ENCODE measurements around the gene UBE2G2. TPM values are rescaled to one million over a fixed set of nuclear protein-coding genes. Genes with fewer than 3 reads are reported as not detected.

UBE2G2 gene
- total RNA-seq, 1 experiment from 2014 or later: 121 TPM

DNA sequence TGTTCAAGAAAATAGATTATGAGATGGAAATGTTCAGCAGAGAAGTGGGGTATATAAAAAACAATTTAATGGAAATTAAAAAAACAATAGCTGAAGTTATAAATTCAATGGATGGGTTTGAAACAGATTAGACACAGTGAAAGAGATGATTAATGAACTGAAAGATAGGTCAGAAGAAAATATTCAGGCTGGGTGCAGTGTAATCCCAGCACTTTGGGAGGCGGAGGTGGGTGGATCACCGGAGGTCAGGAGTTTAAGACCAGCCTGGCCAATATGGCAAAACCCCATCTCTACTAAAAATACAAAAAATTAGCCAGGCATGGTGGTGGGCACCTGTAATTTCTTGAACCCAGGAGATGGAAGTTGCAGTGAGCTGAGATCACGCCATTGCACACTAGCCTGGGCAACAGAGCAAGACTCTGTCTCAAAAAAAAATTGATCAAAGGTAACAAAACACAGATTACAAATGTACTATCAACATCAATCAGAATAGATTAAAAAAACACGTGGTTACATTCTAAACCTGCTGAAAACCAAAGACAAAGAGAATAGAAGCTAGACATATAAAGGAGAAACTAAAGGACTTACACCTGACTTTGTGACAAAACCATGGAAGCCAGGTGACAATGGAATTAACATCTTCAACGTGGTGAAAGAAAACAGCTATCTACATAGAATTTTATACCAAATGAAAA, 21.0 kb upstream of the UBE2G2 start:
- DNase-seq: no peak
- Histone ChIP-seq H3K4me2 (ENCODE audit: insufficient read depth, insufficient read length, low read length) (no peak overlapping the region), H3K18ac (ENCODE audit: insufficient read length, low read depth, low read length) (no peak overlapping the region), H2BK12ac (ENCODE audit: insufficient read length, low read depth, low read length) (no peak overlapping the region), H3K27me3 (ENCODE audit: insufficient read depth, low read length) (no peaks in the 10 kb centered on the region; the same call in 1 of the 2 replicates), H4K8ac (replicated peaks; ENCODE audit: insufficient read length, low read depth, low read length) (no peak overlapping the region), H4K20me1 (ENCODE audit: control insufficient read depth, insufficient read depth, insufficient read length) (no peaks in the 10 kb centered on the region), H3K9me3 (ENCODE audit: control insufficient read depth, low read depth, low read length) (peaks cover 30% of the 10 kb centered on the region), H2BK15ac (ENCODE audit: low read depth, low read length) (no peak overlapping the region), H3K4ac (ENCODE audit: low read depth, low read length) (no peak overlapping the region), H3T11ph (ENCODE audit: low read length) (no peak overlapping the region), H2BK20ac (ENCODE audit: low read depth, low read length, poor library complexity, severe bottlenecking) (no peak overlapping the region), H2BK120ac (ENCODE audit: low read depth, low read length, poor library complexity, severe bottlenecking) (no peak overlapping the region), H4K91ac (ENCODE audit: insufficient read length, low read depth, low read length) (no peak overlapping the region), H3K79me2 (ENCODE audit: insufficient read depth, low read length) (no peaks in the 10 kb centered on the region), H3K23me2 (ENCODE audit: insufficient read length, low read depth, low read length, poor library complexity, severe bottlenecking) (peaks cover 8% of the 10 kb centered on the region), H2AFZ (ENCODE audit: low read length) (no peak overlapping the region), H3K27ac (ENCODE audit: insufficient read length, low read depth, low read length) (no peak overlapping the region), H3K23ac (ENCODE audit: insufficient read length, low read depth, low read length) (no peak overlapping the region), H3K9ac (ENCODE audit: extremely low read depth, insufficient read length, low read length) (no peak overlapping the region), H2BK5ac (ENCODE audit: insufficient read length, low read length) (no peak overlapping the region), H3K56ac (ENCODE audit: insufficient read length, low read depth, low read length) (no peak overlapping the region), H2AK5ac (ENCODE audit: insufficient read length, low read length) (no peak overlapping the region), H3K4me1 (ENCODE audit: insufficient read depth, low read length) (no peaks in the 10 kb centered on the region), H3K14ac (ENCODE audit: insufficient read depth, low read length) (no peak overlapping the region), H4K5ac (ENCODE audit: insufficient read length, low read depth, low read length) (no peak overlapping the region), H3K79me1 (ENCODE audit: insufficient read depth, low read depth, low read length, poor library complexity, severe bottlenecking) (no peaks in the 10 kb centered on the region)
- WGBS (ENCODE audit: extremely low coverage, insufficient read length, low lambda C conversion rate): no CpG with 5 or more reads among the region's 5 CpGs
- Mint-ChIP-seq H3K27ac (no peak overlapping the region), H3K9me3 (peaks cover 60 to 61% of the 10 kb centered on the region in 2 experiments), H3K4me1 (no peaks in the 10 kb centered on the region), H3K4me3 (no peak overlapping the region), H3K27me3 (ENCODE audit: low read depth) (peaks cover 43% of the 10 kb centered on the region), H3K36me3 (ENCODE audit: insufficient read depth in 1 of 3, low read depth in 3 of 3) (peaks cover 13 to 33% (median 19%) of the 10 kb centered on the region in 3 experiments)
- TF ChIP-seq, protein P1, sequence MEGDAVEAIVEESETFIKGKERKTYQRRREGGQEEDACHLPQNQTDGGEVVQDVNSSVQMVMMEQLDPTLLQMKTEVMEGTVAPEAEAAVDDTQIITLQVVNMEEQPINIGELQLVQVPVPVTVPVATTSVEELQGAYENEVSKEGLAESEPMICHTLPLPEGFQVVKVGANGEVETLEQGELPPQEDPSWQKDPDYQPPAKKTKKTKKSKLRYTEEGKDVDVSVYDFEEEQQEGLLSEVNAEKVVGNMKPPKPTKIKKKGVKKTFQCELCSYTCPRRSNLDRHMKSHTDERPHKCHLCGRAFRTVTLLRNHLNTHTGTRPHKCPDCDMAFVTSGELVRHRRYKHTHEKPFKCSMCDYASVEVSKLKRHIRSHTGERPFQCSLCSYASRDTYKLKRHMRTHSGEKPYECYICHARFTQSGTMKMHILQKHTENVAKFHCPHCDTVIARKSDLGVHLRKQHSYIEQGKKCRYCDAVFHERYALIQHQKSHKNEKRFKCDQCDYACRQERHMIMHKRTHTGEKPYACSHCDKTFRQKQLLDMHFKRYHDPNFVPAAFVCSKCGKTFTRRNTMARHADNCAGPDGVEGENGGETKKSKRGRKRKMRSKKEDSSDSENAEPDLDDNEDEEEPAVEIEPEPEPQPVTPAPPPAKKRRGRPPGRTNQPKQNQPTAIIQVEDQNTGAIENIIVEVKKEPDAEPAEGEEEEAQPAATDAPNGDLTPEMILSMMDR (conservative IDR thresholded peaks at IDR 0.05): no peak

All from H9 (cell line).